Kidney glomerular epithelial cell (primary cell): ENCODE results near the gene PLOD1.
"Not testable (repeated sequence)": the region's sequence is repeated elsewhere in the genome, so short reads cannot be mapped to it uniquely, and the experiment has no call there.

Source experiments
- DNase-seq: peaks from one replicate; lab custom pipeline; 2025; lab: John Stamatoyannopoulos, UW

The PLOD1 gene

DNA sequence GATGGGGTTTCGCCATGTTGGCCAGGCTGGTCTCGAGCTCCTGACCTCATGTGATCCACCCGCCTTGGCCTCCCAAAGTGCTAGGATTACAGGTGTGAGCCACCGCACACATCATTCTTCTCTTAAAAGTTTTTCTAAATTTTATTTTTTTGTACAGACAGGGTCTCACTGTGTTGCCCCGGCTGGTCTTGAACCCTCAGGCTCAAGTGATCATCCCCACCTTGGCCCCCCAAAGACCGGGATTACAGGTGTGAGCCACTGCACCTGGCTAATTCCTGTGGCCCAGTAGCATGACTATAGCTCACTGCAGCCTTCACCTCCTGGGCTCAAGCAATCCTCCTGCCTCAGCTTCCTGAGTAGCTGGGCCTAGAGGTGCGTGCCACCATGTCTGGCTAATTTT lies 5.3 kb downstream of the PLOD1 start:
- DNase-seq, result not testable (repeated sequence)

DNA sequence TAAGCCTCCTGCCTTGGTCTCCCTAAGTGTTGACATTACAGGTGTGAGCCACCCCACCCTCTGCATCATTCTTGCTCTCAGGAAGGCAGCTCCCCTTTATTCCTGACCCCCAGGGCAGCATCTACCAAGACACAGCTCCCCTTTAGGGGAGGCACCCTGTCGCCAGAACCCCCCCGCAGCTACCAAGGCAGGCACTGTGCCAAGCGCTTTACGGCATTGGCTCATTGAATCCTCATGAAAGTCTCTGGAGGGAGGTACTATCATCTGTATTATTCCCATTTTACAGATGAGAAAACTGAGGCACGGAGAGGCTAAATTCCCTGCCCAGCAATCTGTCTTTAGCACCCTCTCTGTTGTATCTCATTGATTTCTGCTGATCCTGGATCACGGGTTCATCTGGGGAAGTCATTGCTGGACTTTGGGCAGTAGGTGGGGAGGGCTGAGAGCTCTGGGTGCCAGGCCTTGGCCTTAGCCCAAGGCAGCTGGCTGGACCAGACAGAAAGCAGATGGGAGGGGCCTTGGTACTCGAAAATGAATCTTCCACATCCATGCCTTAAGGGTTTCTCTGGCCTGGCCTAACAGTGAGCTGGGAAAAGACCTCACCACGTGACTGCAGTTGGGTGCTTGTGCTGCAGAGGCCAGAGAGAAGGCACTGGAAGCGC lies 5.9 kb downstream of the PLOD1 start:
- no peak for DNase-seq

DNA sequence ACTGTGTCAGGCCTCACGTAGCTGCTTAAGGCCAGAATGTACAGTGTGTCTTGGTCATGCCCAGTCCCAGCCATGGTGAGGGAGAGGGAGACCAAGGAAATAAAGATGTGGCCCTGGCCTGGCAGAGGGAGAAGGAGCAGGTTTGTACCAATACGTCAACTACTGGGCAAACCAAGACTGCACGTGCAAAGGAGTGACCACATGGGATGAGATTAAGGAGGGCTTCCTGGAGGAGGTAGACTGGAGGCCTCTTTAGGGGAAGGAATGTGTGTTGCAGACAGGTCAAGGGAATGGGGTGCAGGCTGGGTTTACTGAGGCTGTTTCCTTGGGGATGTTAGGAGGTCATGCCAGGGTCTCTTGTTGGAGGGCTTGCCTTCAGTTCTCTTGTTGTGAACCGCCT lies 7.8 kb downstream of the PLOD1 start:
- no peak for DNase-seq

DNA sequence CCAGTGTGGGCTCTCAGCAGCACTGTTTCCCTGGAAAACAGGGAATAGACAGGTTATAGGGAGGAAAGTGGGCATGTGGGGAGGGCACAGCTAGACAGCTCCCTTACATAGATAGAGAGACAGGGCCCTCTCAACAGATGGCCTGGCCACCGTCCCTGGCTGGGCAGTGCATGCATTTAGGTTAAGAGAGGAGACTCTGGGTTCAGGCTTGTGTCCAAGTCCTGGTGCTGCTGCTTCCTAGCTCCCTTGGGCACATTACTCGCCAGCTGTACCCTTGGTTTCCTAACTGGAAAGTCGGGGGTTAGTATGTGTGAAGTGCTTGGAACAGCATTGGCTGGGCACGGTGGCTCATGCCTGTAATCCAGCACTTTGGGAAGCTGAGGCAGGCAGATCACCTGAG lies 9.1 kb downstream of the PLOD1 start:
- DNase-seq, result no peak

DNA sequence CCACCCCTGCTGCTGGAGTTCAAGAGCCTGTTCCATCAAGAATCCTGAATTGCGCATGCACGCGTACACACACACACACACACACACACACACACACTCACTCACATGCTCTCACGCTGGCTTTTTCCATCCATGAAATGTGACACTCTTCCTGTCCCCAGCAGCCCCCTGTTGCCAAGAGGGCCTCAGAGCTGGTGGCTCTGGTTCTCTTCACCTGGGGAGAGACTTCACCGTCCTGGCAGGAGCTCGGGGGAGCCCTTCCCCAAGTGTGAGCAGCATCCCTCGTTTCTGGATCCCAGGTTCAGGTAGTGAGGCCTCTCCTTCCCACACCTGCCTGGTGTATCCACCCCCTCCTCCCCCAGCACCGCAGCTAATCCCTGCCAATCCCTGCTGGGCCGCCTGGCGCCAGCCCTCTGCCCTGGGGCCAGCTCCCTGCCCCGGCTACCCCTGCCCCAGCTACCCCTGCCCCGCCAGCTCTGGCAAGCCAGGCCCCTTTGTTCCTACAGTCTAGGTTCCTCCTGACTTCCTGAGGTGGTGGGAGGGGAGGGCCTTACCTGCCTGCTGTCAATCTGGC lies 9.9 kb downstream of the PLOD1 start:
- DNase-seq, result no peak

DNA sequence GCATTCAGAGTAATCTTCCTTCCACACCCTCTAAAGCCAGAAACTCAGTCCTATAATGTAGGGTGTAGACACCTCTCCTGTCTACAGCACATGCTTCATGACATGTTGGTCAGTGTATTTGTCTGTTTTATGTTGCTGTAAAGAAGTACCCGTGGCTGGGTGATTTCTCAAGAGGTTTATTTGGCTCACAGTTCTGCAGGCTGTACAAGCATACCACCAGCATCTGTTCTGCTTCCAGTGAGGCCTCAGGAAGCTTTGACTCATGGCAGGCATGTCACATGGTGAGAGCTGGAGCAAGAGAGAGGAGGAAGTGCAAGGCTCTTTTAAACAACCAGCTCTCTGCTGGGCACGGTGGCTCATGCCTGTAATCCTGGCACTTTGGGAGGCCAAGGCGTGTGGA lies 12.1 kb downstream of the PLOD1 start:
- DNase-seq, result no peak

DNA sequence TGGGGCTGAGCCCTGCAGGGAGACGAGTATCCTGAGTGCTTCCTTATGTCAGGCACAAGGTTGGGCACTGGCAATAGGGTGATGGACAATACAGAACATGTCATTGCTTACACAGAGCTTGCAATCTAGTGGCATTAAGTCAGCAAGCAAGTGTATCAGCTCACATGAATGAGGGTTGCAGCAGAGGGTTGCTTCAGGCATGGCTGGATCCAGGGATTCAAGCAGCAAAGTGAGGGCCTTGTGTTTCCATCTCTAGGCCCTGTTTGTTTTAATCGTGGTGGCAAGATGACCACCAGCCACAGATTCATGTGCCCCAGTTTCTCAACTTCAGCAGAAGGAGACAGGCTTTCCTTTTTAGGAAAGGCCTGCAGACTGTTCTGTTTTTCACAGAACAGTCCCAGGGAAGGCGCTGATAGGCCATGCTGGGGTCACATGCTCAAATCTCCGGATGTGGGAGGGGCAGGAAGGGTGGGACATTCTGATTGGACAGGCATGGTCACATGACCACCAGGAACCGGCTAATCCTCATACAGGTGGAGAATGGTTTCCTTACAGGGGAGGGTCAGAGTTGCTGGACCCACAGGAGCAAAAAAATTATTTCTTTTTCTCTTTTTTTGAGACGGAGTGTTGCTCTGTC lies 14.4 kb downstream of the PLOD1 start:
- DNase-seq, result no peak

DNA sequence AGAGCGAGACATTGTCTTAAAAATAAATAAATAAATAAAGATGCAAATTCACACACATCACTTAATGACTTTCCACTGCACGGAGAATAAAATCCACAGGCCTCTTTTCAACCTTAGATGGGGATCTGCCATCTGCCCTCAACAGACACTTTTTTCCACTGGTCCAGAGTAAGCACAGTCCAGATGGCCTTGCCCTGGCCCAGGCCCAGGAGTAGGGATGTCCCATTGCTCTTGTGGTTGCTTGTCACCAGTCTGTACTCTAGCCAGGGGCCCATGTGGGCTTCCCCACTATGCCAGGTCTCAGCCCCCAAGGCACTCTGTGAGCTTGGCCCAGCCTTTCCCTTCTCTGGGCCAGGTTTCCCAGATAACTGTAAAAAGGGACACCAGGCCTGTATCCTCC lies 17.4 kb downstream of the PLOD1 start:
- DNase-seq, result no peak

DNA sequence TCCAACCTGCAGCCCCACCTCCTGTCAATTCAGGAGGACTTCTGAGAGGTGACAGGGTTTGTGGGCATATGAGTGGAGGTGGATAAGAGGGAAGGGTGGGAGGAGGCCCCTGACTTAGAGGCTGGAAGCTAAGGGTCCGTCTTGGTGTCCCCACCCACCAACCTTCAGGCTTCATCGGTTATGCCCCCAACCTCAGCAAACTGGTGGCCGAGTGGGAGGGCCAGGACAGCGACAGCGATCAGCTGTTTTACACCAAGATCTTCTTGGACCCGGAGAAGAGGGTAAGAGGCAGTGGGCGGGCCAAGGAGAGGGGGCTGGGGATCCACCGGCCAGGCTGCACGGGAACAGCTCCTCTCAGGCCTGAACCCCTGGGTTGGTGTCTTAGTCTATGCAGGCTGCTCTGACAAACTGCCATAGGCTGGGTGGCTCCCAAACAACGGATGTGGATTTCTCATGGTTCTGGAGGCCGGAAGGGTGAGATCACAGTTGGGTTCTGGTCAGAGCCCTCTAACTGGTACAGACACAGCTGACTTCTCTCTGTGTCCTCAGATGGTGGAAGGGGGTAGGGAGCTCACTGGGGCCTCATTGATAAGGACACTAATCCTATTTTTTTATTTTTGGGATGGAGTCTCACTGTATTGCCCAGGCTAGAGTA lies 18.1 kb downstream of the PLOD1 start:
- no peak for DNase-seq

DNA sequence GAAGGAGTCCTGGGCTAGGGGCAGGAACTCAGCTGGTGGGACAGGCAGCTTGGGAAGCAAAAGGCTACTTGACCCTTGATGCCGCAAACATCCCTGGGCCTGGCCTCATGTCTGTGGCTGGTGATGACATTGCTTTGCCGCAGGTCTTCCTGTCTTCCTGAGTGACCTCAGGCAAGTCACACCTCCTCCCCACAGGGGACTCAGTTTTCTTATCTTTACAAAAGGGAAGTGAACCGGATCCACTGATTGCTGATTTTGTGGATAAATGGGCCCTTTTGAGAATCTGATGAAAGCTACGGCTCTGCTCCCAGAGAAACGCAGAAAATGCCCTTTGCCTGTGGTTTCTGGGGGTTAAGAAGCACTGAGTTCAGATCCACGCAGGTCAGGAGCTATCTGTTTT lies 20.7 kb downstream of the PLOD1 start:
- no peak for DNase-seq

DNA sequence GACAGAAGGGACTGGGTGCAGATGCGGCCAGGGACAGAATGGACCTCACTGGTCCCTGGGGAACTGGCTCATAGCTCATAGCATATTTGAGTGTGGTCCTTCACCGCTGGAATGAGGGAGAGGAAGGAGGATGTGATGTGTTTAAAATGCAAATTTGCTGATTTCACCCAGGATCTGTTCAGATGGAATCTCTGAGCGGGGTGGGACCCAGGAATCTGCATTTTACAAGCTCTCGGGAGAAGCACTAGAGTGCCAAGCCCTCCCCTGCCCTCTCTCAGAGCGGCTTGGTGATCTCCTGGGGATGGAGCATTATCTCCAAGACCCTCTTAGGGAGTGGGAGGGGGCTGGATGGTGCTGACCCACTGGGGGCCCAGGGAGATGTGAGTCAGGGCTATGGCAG lies 22.9 kb downstream of the PLOD1 start:
- DNase-seq, result no peak

DNA sequence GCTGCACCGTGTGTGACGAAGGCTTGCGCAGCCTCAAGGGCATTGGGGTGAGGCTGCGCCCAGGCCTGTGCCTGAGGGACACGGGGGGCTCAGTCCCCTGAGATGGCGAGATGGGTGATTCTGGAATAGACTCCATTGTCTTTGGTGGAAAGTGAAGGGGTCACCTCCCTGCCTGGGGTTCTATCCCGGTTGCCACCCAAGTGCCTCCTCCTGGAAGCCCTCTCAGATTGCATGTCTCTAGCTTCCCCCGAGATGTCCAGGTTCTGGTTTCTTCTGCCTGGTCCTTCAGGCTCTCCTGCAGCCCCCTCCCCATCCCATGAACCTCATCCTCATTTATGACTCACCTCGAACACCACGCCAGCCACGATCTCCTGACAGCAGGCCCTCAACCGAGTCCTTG lies 23.4 kb downstream of the PLOD1 start:
- DNase-seq, result no peak

DNA sequence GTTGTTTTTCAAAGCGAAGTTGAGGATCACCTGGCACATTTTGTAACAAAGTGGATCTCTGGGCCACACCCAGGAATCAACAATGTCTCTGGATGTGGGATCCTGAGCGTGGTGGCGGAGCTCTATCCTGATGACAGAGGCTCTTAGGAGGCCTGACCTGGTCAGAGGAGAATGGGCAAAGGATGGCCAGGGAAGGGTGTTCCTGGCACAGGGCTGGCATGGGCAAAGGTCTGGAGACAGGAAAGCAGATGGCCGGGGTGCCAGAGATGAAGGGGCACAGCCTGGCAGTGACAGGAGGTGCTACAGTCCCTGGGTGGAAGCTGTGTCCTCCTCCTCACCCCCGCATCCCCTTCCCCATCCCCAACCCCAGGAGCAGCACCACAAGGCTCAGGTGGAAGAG lies 25.8 kb downstream of the PLOD1 start:
- no peak for DNase-seq

DNA sequence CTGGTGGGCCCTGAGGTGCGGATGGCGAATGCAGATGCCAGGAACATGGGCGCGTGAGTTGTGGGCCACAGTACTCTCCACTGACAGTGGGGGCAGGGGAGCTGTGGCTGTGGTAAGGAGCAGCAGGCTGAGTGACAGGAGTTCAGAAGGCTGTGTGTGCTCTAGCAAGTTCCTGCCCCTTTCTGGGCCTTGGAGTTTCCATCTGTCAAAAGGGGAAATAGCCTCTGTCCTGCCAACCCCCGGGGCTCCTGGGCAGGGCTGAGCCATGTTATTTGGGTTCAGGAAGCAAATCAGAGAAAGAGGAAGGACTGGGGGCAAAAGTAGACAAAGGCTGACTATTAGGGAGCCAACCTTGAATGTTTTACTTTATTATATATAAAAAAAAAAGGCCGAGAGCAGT lies 26.2 kb downstream of the PLOD1 start:
- DNase-seq, result no peak

DNA sequence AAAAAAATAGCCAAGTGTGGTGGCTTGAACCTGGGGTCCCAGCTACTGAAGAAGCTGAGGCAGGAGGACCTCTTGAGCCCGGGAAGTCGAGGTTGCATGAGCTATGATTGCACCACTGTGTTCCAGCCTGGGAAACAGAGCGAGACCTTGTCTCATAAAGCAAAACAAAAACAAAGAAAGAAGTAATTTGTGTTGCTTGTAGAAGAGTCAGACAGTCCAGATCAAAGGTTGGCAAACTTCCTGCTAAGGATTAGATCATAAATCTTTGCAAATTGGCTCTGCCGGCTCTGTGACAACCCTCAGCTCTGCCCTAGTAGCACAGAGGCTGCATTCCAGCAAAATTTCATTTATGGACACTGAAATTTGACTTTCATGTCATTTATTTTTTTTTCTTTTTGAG lies 26.7 kb downstream of the PLOD1 start:
- DNase-seq, result peak; percentile 78

DNA sequence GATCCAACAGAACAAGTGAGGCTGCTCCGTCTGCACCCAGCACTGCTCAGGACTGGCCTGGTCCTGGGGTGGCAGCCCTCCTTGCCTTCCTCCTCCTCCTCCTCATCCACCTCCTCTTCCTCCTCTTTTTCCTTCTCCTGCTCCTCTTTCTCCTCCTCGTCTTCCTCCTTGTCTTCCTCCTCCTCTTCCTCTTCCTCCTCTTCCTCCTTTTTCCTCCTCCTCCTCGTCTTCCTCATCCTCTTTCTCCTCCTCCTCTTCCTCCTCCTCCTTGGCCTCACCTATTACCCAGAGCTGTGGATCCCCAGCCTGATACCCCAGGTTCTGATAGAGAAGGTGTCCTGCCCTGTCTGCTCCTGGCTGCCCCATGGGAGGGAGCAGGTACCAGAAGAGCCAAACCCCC lies 29.1 kb downstream of the PLOD1 start:
- no peak for DNase-seq

DNA sequence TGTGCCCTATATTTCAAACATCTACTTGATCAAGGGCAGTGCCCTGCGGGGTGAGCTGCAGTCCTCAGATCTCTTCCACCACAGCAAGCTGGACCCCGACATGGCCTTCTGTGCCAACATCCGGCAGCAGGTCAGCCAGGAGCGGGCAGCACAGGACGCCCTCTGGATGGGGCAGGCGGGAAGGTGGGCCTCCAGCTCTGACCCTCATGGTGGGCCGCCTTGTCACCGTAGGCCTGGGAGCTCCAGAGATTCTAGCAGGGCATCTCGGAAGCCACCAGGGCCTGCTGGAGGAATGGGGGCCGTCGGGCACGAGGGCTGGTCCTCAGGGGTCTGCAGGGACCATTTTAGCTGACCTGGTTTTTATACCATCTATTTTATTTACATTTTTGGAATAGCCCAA lies 30.1 kb downstream of the PLOD1 start:
- no peak for DNase-seq

DNA sequence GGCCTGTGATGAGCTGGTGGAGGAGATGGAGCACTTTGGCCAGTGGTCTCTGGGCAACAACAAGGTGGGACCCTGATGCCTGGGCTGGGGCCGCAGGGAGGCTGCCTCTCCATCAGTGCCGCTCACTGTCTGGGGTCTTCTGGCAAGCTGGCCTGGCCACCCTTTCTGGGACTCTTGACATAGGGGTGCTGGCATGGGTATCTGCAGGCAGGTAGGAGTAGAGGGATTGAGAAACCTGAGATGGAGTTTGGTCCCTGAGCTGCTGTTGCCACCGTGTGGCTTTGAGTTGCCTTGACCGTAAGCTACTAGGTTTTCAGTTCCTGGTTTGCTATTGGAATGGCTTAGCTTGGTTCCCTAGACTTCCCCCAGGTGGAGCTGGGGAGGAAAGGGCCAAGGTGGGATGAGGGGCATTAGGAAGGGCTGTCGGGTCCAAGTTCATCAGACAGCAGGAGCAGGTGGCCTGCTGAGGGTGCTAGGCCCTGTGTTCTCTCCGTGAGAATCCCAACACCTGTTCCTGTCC lies 32.6 kb downstream of the PLOD1 start:
- DNase-seq, result peak; percentile 16

DNA sequence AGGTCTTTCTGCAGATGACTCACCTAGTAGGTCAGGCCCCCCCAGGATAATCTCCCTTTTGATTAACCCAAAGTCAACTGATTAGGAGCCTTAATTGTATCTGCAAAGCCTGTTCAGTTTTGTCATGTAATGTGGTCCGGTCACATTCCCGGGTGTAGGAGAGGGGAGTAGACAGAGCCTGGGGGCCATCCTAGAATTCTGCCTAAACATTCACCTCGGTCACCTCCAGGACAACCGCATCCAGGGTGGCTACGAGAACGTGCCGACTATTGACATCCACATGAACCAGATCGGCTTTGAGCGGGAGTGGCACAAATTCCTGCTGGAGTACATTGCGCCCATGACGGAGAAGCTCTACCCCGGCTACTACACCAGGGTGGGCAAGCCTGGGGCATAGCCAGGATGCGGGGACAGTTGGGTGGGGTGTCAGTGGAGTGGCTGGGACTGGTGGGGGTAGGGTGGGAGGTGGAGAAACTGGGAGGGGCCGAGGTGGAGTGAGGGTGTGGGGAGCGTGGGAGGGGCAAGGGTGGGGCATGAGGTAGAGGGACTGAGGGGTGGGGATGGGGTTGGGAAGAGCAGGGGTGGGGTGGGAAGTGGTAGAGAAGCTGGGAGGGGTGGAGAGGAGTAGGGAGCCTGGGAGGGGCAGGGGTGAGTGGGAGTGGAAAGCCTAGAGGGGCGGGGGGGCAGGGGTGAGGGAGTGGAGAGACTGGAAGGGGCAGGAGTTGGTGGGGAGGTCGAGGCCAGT lies 36.1 kb downstream of the PLOD1 start:
- no peak for DNase-seq

DNA sequence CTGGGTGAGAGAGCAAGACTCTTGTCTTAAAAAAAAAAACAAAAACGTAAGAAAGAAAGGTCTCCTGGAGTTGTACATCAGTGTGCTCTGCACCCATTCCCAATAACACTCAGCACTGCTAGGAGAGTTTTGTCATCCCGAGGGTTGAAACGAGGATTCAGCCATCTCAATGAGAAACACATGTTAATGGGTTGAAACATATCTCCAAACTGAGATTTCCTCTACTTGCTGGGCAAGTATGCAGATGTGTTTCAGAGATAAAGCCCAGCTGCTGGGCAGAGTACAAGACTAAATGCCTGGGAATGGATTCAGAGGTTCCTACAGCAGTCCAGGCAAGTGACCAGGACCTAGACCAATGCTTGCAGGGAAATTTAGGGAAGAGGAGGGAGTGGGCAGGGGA lies 43.1 kb downstream of the PLOD1 start:
- DNase-seq, result no peak

DNA sequence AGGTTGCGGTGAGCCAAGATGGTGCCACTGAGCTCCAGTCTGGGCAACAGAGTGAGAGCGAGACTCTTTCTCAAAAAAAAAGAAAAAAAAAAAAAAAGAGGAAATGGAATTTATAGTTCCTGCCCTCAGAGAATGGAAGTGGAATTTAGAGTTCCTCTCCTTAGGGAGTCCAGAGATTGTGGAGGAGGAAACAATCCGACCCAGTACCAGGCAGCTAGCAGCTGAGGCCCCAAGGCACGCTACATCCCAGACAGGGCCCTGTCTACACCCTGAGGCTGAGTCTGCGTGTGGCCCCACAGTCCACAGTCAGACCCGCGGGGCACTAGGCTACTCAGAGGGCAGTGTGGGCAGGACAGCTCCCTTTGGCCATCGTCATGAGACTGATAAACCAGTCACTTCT lies 43.8 kb downstream of the PLOD1 start:
- no peak for DNase-seq
